MV-4-11 (cell line): ENCODE results near the gene CCL17.
"Not testable (repeated sequence)": the region's sequence is repeated elsewhere in the genome, so short reads cannot be mapped to it uniquely, and the experiment has no call there.

ENCODE experiments used
- DNase-seq: peaks from one replicate; lab custom pipeline; 2025; lab: John Stamatoyannopoulos, UW

CCL17 gene

DNA sequence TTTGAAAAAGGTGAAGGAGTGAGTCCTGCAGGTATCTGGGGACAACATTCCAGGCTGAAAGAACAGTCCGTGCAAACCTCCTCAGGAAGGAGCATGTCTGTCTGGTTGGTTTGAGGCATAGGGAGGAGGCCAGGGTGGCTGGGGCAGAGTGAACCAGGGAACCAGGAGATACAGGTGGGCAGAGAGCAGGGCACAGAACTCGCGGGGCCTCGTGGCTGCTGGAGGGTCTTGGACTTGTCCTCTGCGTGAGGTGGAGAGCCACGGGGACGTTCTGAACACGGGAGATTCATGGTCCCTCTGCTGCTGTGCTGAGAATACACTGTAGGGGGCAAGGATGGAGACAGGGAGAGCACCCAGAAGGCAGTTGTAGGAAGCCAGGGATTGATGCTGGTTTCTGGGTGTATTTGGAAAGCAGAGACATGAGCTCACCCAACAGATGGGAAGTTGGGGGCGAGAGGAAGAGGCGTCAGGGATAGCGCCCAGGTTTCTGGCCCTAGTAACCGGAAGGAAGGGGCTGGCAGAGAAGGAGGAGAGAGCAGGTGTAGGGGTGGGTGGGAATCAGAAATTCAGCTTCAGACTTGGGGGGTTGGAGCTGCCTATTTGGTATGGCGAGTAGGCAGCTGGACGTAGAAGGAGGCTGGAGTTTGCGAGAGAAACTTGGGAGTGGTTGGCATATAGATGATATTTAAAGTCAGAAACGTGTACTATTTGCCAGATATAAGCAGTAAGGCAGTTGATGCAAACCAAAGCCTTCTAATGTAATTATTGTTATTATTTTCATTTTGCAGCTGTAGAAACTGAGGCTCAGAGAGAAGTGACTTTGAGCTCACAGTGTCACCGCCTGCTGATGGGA is at the start of gene CCL17:
Gene CCL17 (plus strand): TSS at position 803 of the 853 bp plus-strand sequence. CDS start 9,166 bp downstream, outside the sequence.
- DNase-seq, result no peak

DNA sequence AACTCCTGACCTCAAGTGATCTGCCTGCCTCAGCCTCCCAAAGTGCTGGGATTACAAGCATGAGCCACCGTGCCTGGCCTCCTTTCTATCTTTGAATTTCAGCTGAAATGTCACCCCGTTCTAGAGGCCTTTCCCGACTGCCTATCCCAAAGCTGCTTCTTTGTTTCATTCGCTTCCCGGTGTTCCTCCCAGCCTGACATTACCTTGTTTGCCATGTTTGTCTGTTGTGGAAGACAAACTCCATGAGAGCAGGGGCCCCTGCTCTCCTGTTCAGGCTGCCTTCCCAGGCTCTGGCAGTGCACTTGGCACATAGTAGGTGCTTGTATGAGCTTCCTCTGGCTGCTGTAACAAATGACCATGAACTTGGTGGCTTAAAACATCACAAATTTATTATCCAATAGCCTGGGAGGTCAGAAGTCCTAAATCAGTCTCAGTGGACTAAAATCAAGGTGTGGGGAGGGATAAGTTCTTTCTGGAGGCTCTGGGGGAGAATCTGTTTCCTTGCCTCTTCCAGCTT is 48.6 kb upstream of the CCL17 start:
- DNase-seq, result no peak

DNA sequence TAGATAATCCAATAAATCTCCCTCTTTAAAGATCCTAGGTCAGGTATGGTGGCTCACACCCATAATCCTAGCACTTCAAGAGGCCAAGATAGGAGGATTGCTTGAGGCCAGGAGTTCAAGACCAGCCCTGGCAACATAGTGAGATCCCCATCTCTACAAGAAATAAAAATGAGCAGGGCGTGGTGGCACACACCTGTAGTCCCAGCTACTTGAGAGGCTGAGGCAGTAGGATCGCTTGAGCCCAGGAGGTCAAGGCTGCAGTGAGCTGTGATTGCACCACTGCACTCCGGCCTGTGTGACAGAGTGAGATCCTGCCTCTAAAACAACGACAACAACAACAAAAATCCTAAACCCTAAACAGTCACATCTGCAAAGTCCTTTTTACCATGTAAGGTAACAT is 48.0 kb upstream of the CCL17 start:
- DNase-seq, result no peak

DNA sequence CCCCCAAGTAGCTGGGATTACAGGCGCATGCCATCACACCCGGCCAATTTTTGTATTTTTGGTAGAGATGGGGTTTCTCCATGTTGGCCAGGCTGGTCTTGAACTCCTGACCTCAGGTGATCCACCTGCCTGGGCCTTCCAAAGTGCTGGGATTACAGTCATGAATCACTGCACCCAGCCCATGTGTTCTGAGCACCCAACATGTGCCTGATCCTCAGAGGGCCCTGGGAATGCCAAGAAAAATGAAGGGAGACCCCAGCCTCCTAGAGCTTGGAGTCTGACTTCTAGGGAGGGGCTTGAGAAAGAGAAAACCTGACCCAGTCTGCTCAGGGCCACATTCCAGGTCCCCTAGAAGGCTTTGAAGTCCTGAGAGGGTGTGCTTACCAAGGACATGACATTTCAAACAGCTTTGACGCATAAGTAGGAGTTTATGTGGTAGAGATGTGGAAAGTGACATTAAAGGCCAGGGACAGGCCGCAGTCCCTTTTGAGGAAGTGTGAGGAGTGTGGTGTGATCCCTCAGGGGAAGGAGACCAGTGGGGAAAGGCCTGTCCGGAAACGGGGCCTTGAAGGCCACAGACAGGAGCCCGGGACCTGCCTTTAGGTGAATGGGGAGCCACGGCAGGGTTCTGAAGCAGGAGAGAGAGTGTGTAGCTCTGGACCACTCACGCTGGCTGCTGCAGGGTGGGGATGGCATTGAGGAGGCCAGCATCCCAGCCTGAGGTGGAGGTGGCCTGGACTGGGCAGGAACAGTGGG is 47.1 kb upstream of the CCL17 start:
- peak; percentile 89 for DNase-seq

DNA sequence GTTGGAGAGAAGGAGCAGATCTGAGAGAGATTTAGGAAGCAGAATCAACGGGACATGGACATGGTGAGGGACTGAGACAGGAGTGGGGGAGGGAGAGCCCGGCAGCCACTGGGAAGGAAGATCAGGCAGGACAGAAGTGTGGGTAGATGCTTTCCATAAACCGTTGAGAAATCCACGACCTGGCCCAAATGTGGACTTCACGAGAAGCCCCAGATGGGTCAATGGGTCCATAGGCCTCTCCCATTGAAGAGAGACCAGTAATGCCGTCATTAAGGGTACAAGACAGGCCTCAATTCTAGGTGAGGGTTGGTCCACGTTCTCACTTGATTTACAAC is 46.5 kb upstream of the CCL17 start:
- no peak for DNase-seq

DNA sequence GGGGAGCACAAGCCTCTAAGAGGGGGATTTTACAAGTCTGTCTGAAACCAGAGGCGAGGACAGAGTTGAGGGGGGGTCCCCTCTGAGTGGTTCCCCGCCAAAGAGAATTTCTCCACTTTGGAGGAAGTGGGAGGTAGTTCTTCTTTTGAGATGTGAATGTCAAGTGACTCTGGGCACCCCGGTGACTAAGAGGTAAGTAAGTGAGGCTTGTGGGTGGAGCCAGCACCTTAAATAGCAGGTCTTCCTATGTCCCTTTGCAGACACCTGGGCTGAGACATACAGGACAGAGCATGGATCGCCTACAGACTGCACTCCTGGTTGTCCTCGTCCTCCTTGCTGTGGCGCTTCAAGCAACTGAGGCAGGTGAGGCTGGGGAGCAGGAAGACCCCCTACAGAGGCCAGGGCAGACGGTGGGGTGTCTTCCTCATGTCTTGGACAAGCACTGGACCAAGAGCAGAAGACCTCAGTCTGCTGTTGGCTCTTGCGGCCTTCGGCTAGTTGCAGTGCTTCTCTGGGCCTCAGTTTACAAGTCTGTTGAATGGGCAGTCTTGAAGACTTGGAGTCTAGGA is 46.0 kb upstream of the CCL17 start, which contains the start of gene CCL22:
Gene CCL22 (plus strand): TSS at position 257 of the 569 bp plus-strand sequence. CDS start 34 bp downstream, at position 291.
- DNase-seq, result peak; percentile 36

DNA sequence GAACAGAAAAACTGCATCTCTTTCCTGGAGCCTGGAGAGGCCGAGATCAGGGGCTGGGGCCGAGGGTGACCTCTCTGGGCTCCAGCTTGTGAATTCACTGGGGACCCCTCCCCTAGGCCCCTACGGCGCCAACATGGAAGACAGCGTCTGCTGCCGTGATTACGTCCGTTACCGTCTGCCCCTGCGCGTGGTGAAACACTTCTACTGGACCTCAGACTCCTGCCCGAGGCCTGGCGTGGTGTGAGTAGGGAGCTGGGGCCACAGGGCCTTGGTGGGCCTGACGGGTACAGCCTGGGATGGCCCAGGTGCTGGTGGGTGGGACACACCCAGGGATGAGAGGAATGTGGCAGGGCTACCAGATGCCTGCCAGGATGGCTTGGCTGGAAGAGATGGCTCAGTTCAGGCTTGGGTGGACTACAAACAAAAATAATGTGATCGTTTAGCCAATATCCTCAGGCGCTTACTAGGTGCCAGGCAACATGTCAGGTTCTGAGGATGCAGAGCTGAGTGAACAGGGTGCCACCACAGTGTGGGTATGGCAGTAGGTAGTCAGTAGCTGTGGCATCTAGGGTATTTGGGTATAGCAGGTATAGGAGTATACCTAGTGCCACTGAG is 44.1 kb upstream of the CCL17 start:
- DNase-seq, result no peak

DNA sequence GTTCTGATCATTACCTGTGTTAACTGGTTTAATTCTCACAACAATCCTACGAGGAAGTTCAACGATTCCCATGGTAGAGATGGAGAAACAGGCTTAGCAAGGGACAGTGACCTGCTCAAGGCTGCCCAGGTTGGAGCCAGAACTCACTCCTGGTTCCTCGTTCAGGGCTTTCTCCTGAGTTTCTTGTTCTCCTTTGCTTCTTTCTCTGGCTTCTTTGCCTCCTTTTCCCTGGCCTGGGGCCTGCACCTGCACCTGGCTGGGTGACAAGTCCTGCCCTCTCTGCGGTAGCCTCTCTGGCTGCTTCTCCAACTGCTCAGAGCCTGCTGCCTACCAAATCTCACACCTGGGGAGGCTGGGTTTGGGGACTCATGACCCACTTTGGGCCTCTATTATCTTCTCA is 43.2 kb upstream of the CCL17 start:
- DNase-seq, result no peak

DNA sequence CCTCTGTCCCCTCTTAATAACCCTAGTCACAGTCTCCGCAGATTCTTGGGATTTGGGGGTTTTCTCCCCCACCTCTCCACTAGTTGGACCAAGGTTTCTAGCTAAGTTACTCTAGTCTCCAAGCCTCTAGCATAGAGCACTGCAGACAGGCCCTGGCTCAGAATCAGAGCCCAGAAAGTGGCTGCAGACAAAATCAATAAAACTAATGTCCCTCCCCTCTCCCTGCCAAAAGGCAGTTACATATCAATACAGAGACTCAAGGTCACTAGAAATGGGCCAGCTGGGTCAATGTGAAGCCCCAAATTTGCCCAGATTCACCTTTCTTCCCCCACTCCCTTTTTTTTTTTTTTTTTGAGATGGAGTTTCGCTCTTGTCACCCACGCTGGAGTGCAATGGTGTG is 40.4 kb upstream of the CCL17 start:
- DNase-seq, result no peak

DNA sequence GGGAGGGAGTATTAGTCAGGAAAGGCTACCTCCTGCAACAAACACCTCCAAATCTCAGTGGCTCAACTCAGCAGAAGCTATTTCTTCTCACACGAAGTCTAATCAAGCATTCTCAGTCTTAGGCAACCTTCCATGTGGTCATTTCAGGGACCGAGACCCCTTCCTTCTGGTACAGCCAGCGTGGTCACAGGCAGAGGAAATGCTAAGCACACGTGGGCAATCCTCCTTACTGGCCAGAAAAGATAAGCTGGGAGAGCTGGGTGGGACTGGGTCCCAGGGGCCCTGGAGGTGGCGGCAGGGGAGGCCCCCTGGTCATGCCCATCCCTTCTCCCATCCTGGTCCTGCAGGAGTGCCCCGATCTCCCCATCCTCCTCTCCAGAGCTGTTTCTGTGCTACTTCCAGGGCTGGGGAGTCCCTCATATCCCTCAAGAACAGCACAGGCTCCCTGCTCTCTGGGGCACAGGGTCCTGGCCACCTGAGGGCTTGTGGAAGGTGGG is 38.0 kb upstream of the CCL17 start:
- DNase-seq, result no peak

DNA sequence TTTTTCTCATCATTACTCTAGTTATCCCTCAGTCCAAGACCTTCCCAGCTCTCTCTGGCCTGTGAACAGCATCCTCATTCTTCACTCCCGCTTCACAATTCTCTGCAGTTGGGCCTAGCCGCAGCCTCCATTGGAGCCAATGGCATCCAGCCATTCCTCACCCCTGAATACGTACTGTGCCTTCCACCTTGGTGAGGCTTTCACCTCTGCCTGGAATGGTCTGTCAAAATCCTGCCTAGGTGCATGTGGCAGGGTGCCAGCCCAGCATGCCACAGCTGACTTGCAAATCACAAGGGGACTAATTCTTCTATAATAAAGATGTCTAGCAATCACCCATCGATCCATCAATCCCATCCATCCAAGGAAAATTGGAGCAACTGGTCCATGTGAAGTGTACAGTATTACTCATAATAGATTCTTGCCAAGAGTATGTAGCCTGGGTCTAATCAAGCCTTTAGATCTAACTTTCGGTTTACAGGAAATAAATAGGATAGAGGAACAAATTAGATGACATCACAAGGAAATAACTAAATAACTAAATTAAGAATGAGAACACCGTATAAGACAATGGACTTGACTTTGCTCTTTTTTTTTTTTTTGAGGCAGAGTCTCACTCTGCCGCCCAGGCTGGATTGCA is 37.3 kb upstream of the CCL17 start:
- DNase-seq, result no peak

DNA sequence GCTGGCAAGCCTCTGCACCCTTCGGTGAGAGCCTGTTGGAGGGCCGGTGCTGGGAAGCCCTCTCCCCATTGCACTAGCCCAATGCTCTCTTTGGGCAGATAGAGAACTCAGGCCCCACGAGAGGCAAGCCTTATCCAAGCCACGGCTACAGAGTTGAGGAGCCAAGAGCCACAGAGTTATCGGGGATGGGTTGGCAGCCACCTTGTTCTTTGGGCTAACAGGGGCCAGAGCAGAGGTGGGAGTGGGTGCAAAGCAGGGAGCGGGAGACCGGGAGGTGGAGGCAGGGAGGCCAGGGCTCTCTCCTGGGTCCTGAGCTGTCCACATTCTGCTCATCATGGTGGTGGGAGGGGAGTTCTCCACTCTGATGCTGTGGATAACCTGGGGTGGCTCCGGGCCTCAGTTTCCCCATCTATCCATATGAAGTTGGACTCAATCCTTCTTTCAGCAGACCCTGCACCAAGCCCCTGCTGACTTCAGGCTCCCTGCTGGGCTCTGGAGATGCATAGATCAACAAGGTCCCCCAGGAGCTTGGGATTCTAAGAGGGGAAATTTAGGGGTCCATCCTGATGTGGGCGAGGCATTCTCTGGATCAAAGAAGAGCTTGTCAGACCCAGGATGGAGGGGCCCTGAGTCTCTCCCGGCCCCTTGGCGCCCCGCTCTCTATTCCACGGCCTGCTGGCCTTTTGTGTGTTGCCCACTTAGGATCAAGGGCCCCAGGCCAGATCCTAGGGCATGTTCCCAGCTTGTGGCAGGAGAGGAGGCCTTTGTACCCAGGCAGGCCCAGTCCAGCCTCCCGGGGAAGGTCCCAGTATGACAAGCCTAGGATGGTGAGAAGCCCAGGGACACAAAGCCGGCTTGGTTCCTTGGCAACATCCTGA is 32.8 kb upstream of the CCL17 start:
- DNase-seq, result no peak

DNA sequence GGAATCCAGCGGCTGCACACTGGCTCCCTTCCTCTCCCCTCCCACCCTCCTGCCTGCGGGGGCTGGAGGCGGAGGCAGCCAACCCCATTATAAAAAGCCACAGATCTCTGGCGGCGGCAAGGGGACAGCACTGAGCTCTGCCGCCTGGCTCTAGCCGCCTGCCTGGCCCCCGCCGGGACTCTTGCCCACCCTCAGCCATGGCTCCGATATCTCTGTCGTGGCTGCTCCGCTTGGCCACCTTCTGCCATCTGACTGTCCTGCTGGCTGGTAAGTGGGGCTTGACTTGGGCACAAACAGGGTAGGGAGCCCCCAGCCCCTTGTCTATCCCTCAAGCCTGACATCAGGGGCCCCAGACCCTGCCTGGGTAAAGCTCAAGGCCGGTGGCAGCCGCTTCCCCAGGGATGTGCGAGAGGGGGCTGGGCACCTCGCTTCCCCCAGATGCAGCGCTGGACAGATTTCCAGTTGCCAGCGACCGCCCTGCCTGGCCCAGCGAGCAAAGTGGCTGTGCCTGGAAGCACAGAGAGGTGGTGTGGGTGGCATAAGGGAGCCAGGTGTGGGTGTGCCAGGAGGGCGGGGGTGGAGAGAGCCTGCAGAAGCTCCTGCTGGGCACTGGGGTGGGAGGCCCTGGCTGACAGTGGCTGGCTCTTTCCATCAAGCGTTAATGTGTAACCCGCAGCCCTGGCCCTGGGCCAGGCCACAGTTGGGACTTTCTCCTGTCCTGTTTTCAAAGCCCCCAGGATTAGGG is 32.0 kb upstream of the CCL17 start, which contains the start of gene CX3CL1:
Gene CX3CL1 (plus strand): TSS at position 119 of the 745 bp plus-strand sequence. CDS start 79 bp downstream, at position 198.
- DNase-seq, result no peak

DNA sequence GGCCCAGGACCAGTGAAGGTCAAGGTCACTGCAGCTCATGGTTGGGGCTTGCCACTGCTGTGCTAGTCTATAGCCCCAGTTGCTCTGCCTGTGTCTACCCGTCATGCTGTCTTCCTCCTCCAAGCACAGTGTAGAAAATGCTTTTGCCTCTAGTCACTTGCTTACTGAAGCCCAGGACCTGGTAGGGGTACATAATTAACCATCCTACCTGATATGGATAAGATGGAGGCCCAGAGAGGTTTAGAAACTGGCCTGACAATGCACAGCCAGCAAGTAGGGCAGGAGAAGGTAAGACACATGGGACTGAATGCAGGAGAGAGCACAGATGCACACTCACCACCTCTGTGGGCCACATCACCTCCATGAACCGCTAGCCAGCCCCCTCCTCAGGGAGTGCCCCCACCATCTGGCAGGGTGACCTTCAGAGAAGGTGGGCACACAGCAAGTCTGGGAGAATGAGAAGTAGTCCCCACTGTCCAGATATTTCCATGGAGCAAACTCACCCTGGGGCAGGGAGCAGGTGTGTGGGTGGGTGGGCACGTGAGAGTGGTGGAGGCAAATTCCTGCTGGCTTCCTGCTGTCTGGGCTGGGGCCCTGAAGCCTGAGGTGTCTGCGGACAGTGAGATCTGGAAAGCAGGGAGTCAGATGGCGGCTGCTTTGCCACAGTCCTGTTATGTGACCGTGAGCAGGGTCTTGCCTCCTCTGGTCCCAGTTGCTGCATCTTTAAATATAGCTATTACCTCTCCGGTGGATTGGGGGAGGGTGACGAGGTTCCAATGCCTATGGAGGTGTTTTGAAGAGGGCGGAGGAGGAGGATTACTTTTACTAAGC is 31.2 kb upstream of the CCL17 start:
- no peak for DNase-seq

DNA sequence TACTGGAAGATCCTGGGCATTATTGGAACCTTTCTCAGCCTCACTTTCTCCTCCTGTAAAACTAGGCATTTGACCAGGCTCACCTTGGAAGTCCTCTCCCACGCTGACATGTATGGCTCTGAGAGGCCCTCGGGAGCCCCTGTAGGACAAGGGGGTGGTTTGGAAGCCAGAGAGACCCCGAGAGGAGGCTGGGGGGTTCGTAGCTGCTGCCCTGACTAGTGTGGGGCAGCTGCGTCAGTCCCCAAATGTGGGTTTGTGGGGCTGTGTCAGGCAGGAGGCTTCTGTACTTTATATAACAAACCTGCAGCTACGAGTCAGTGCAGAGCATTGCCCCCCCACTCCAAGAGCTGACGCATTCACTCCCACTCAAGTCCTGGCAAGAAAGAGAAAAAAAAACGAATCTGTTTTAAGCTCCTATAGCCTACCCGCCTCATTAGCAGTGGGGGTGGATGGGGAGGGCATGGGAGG is 30.5 kb upstream of the CCL17 start:
- no peak for DNase-seq

DNA sequence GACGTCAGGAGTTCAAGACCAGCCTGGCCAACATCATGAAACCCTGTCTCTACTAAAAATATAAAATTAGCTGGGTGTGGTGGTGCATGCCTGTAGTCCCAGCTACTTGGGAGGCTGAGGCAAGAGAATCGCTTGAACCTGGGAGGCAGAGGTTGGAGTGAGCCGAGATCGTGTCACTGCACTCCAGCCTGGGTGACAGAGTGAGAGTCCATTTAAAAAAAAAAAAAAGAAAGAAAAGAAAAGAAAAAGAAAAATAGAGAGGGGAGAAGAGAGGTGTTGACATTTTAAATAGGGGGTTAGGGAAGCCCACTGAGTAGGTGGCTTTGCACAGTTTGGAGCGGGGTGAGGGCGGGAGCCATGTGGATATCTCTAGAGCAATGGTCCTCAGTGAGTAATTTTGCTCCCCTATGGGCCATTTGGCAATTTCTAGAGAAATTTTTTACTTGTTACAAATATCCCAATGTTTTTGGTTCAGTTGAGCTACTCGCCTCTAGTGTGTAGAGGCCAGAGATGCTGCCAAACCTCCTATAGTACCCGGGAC is 29.6 kb upstream of the CCL17 start:
- DNase-seq, result not testable (repeated sequence)

DNA sequence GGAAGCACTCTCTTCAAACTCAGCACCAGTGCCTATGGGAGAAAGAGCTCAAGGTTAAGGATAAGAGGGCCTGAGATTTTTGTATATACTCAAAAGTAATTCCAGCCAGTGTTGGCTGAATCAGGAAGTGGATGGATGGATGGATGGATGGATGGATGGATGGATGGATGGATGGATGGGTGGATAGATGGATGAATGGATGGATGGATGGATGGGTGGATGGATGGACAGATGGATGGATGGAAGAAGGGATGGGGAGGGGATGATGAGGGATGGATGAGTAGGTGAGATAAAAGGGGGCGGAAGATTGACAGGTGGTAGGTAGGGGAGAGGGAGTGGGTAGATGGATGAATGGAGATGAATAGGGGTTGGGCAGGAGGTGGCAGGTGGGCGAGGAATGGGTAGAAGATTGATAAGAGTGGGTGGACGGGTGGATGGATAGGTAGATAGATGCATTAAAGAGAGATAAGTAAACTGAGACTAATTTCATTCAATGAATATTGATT is 28.2 kb upstream of the CCL17 start:
- DNase-seq, result no peak
